Right atrium auricular region (tissue), 2 donors: Measurements from ENCODE around the gene CASD1. TPM values are rescaled to one million over a fixed set of nuclear protein-coding genes. Genes with fewer than 3 reads are reported as not detected.

ENCODE experiments used
- DNase-seq: peaks from one replicate; pipeline ENCODE4 v3.0.0-alpha.2; 2019; ENCODE audit warnings: low spot score
- H3K27ac ChIP-seq, 2 donors: fragments of 200-600 bp; sonication (generic); 1 replicate in 1 of 2; 2 replicates in 1 of 2; pipeline ENCODE4 v1.5.1; 2016 to 2019
- H3K27me3 ChIP-seq, 2 donors: fragments of 200-600 bp; sonication (generic); one replicate each; pipeline versions ENCODE4 v1.5.1 to v1.6.0; 2017 to 2019
- H3K36me3 ChIP-seq: fragments of 200-600 bp; sonication (generic); one replicate; pipeline ENCODE4 v1.5.1; 2016
- H3K4me1 ChIP-seq, 2 donors: fragments of 200-600 bp; sonication (generic); one replicate each; pipeline versions ENCODE4 v1.5.1 to v1.6.0; 2017 to 2019
- H3K4me3 ChIP-seq, 2 donors: fragments of 200-600 bp; sonication (generic); 1 replicate in 1 of 2; 2 replicates in 1 of 2; pipeline ENCODE4 v1.5.1; 2017 to 2019; ENCODE audit warnings: mild to moderate bottlenecking in 1 of 2, moderate library complexity in 1 of 2
- H3K9me3 ChIP-seq, 2 donors: fragments of 200-600 bp; sonication (generic); one replicate each; pipeline ENCODE4 v1.5.1; 2019
- CTCF ChIP-seq, 2 donors: fragments of 200-600 bp; sonication (generic); IDR thresholded peaks; one replicate each; pipeline ENCODE4 v1.5.1; 2019; ENCODE audit warnings: antibody characterized with exemption in 2 of 2
- total RNA-seq, 2 donors: library from RNA; depleted of rRNA; stranded (reverse); fragments of >200 nt; gene quantifications; one replicate each; pipeline ENCODE4 v1.1.0, GENCODE V29; 2016

Gene CASD1
- total RNA-seq, 2 donors from 2014 or later = 15.6 to 25.5 TPM

- Histone ChIP-seq H3K4me1 (no peaks in the 10 kb centered on the region), H3K36me3 (no peaks in the 10 kb centered on the region), H3K27me3 (no peaks in the 10 kb centered on the region), H3K27ac (no peak overlapping the region), H3K9me3 (peaks cover 0 to 26% of the 10 kb centered on the region in 2 donors), H3K4me3 (no peak overlapping the region)
- no peak for DNase-seq
- TF ChIP-seq CTCF (IDR thresholded peaks at IDR 0.05) = no peak
Measured at GRCh38 chr7:94575646-94576045, 66.0 kb downstream of the CASD1 start.

GRCh38 chr7:94576316-94576715 lies 66.7 kb downstream of the CASD1 start:
- Histone ChIP-seq H3K27ac (no peak overlapping the region), H3K4me3 (no peak overlapping the region), H3K27me3 (no peaks in the 10 kb centered on the region), H3K36me3 (no peaks in the 10 kb centered on the region), H3K4me1 (no peaks in the 10 kb centered on the region), H3K9me3 (peaks cover 0 to 26% of the 10 kb centered on the region in 2 donors)
- no peak for TF ChIP-seq CTCF (IDR thresholded peaks at IDR 0.05)
- no peak for DNase-seq

DNA sequence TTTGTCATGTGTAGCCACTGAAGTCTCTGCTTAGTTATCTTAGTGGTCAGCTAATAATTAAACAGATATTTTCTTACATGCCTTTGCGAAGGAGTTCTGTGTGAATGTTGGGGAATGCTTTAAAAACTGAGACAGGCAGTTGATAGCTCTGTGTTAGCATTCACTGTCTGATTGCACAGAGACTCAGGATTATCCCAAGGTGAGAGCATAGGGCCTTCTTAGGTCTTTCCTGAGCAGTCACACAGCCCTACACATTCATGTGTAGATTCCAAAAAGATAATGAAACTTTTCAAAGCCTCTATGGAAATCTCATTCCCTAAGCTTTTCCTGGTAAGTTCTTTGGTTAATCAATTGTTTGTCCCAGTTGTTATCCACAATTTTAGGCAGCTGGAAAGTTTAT lies 67.7 kb downstream of the CASD1 start:
- Histone ChIP-seq H3K36me3 (no peaks in the 10 kb centered on the region), H3K27ac (no peak overlapping the region), H3K4me1 (no peaks in the 10 kb centered on the region), H3K4me3 (no peak overlapping the region), H3K9me3 (peaks cover 0 to 26% of the 10 kb centered on the region in 2 donors), H3K27me3 (no peaks in the 10 kb centered on the region)
- no peak for DNase-seq
- TF ChIP-seq CTCF (IDR thresholded peaks at IDR 0.05) = no peak

- no peak for DNase-seq
- no peak for TF ChIP-seq CTCF (IDR thresholded peaks at IDR 0.05)
- Histone ChIP-seq H3K27me3 (no peaks in the 10 kb centered on the region), H3K9me3 (peaks cover 0 to 21% of the 10 kb centered on the region in 2 donors), H3K36me3 (no peaks in the 10 kb centered on the region), H3K4me1 (no peaks in the 10 kb centered on the region), H3K27ac (no peak overlapping the region), H3K4me3 (no peak overlapping the region)
Measured at GRCh38 chr7:94578614-94579013, 69.0 kb downstream of the CASD1 start.

GRCh38 chr7:94579470-94579869 lies 69.9 kb downstream of the CASD1 start:
- H3K36me3 ChIP-seq = no peaks in the 10 kb centered on the region
- H3K4me1 ChIP-seq = no peaks in the 10 kb centered on the region
- TF ChIP-seq CTCF (IDR thresholded peaks at IDR 0.05) = no peak
- H3K27ac ChIP-seq = no peak overlapping the region
- peaks cover 0 to 19% of the 10 kb centered on the region in 2 donors for H3K9me3 ChIP-seq
- no peaks in the 10 kb centered on the region for H3K27me3 ChIP-seq
- H3K4me3 ChIP-seq = no peak overlapping the region
- no peak for DNase-seq

- no peak for TF ChIP-seq CTCF (IDR thresholded peaks at IDR 0.05)
- DNase-seq = no peak
- Histone ChIP-seq H3K4me1 (no peaks in the 10 kb centered on the region), H3K27ac (no peak overlapping the region), H3K9me3 (peaks cover 0 to 8% of the 10 kb centered on the region in 2 donors), H3K27me3 (no peaks in the 10 kb centered on the region), H3K4me3 (no peak overlapping the region), H3K36me3 (no peaks in the 10 kb centered on the region)
Measured at GRCh38 chr7:94580601-94581000, 71.0 kb downstream of the CASD1 start.
